Cardiac fibroblast (primary cell): ENCODE measurements around the gene SPRTN.
A peak's percentile ranks its signal among the peaks of the same experiment; 100 is the strongest.

Experiments
- DNase-seq, 2 donors: peaks; one replicate each; pipeline versions ENCODE4 v3.0.0 to v3.0.0-alpha.2; 2010; ENCODE audit warnings: low read depth in 2 of 2
- H3K4me3 ChIP-seq, 2 donors: replicated peaks in 1 of 2; 1 replicate in 1 of 2; 2 replicates in 1 of 2; pipeline ENCODE4 v1.5.1; 2011; ENCODE audit warnings: low read depth in 2 of 2, low read length in 2 of 2, mild to moderate bottlenecking in 2 of 2, moderate library complexity in 1 of 2
- TF ChIP-seq, protein P1 (sequence below): IDR thresholded peaks from one replicate; pipeline ENCODE4 v1.5.1; 2011; ENCODE audit warnings: low read depth, mild to moderate bottlenecking, low read length, inconsistent platforms

SPRTN gene

DNA sequence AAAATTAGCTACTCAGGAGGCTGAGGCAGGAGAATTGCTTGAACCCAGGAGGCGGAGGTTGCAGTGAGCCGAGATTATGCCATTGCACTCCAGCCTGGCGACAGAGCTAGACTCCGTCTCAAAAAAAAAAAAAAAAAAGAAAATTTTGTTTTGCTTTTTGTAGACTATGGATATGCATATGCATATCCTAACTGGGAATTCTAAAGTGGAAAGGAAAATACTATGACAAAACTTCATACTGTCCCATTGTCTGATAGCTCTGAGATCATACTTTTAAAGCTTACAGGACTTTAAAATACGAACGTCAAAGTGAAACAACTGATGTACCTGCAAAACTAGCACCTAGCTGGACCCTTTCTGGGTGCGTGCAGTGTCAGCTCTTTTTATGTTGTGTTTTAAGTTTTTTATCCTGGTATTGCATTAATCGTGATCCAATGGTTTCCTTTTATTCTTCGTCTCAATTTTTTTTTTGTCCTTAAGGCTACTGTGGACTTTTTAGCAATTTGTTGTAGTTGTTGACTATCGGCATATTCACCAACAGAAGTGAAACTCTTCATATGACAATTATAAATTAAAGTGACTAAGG is 19.2 kb downstream of the SPRTN start:
- DNase-seq = no peak
- H3K4me3 ChIP-seq = no peak overlapping the region
- TF ChIP-seq, protein P1, sequence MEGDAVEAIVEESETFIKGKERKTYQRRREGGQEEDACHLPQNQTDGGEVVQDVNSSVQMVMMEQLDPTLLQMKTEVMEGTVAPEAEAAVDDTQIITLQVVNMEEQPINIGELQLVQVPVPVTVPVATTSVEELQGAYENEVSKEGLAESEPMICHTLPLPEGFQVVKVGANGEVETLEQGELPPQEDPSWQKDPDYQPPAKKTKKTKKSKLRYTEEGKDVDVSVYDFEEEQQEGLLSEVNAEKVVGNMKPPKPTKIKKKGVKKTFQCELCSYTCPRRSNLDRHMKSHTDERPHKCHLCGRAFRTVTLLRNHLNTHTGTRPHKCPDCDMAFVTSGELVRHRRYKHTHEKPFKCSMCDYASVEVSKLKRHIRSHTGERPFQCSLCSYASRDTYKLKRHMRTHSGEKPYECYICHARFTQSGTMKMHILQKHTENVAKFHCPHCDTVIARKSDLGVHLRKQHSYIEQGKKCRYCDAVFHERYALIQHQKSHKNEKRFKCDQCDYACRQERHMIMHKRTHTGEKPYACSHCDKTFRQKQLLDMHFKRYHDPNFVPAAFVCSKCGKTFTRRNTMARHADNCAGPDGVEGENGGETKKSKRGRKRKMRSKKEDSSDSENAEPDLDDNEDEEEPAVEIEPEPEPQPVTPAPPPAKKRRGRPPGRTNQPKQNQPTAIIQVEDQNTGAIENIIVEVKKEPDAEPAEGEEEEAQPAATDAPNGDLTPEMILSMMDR = no peak

DNA sequence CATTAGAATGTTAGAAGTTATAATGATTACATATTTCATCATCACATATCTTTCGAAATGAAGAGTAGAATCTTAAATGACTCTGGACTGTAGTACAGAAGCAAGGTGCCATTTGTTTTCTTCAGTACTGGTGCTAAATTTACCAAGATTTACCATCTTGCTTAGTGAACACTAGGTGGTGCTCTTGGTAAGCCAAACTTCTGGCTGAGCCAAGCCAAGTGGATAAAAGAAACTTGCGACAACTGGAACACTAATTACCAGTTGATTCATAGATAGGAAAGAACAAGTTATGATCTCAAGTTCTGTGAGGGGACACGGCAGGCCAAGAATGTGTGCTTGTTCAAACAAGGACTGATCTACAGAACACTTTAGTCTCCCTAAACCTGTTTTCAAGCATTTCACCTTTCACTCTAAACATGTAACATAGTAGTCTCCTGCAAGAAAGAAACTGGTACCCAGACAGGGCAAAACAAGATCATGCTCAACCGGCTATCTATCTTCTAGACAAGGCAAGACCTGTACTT is 19.8 kb downstream of the SPRTN start:
- DNase-seq = peak; percentile 83 to 85
- no peak overlapping the region for H3K4me3 ChIP-seq
- TF ChIP-seq, protein P1 = peak; percentile 58

DNA sequence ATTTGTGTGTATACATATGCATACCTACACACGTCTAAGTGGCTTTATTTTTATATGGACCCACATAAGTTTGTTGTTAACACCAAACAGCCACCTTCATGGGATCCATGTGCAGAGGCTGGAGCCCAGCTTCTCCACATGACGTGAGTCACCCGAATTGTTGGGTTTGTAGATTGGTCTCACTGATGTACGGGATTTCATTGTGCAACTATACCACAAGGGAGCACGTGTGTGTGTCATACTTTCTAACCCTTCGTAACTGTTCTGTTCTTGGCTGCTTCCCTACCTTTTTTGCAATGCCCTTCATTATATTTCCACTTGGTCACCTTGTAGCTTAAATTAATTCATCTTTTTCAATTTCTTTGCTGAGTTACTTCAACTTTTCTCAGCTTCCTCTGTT is 21.0 kb downstream of the SPRTN start:
- H3K4me3 ChIP-seq = no peak overlapping the region
- peak; percentile 93 to 98 for DNase-seq

DNA sequence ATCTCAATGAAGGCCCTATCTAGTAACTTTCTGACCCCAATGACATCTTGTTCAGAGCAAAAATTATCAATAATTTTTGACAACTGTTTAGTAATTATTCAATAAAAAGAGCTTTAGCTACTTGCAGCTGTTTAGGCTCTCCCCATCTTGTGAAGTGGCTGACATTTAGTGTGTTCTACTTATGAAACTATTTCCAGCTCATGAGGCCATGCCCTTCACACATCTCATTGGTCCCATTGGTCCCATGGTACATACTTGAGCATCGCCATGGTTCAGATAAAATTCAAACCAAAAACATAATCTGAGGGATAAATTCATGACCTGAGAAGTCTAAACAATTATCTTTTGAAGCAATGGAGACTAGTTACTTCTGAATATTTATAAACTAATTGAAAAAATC is 24.2 kb downstream of the SPRTN start:
- TF ChIP-seq, protein P1 = no peak
- H3K4me3 ChIP-seq = no peak overlapping the region
- DNase-seq = no peak

More for the DNA sequence above, 21.0 kb downstream of the SPRTN start:
- TF ChIP-seq, protein P1 = no peak

DNA sequence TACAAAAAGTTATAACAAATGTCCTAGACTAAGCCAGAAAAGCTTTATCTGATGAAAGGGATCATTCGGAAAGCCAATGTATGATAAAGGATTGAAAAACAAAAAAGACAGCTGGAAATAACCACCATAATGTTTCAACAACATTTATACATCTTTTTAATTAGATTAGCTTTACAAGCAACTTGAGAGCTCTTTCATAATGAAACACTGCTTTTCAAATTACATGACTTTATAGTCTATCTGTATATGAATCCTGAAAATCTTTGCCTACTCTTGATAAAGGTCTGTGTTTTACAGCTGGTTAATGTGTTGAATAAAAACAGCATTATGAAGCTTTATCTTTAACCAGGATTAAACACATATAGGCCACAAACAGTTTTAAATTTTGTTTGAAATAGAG is 25.5 kb downstream of the SPRTN start:
- TF ChIP-seq, protein P1 = no peak
- DNase-seq = no peak
- no peak overlapping the region for H3K4me3 ChIP-seq

DNA sequence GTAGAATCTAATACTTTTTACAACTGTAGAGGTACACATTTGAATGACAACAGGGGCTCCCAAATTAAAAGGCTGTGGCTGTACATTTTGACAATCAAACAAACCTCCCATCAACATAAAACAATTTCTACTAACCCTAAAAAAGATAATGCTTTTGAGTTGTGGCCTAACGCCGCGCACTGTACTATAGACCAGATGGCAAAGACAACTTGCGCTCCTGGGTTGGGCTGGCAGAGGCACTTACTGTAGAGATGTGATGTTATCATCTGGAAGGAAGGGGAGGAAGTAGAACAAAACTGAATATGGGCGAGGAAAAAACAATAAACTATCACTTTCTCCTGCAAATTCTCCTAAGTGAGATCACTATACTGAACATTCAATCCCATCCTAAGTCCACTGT is 26.1 kb downstream of the SPRTN start:
- no peak overlapping the region for H3K4me3 ChIP-seq
- DNase-seq = no peak
- TF ChIP-seq, protein P1 = no peak

DNA sequence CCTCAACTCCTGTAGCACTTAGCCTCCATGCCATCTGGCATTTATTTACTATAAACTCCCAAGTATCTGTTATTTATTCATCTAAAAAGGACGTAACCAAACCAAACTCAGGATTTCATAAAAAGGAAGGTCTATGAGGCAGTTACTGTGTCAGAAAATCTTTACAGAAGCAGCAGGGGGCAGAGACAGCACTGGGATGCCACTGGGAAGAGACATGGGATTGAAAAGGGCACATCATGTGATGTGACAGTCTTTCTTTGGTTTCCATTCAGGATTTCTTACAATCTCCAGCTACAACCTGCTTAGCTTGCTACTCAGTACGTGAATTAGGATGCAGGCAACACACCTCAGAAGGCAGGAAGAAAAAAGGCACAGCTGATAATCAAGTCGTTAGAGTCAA is 31.2 kb downstream of the SPRTN start:
- TF ChIP-seq, protein P1 = no peak
- DNase-seq = no peak
- H3K4me3 ChIP-seq = no peak overlapping the region
